ENCODE measurements around the gene GATA5. TPM values are rescaled to one million over a fixed set of nuclear protein-coding genes. Genes with fewer than 3 reads are reported as not detected.

Gene GATA5
- total RNA-seq, 5 donors from 2014 or later (not counting 1 experiment from before 2014, with no cell fraction given) = not detected

- ChIA-PET POLR2A (interaction anchor here in 1 of 2 donors (0.6 kb wide), 1 partner anchor 332 kb away, joined by 3 read pairs; no protein-coding TSS in a partner anchor), CTCF (no interaction called here)
- Mint-ChIP-seq H3K4me1 (peaks cover 6 to 10% (median 9%) of the 10 kb centered on the region in 3 donors), H3K27ac (no peak overlapping the region), H3K4me3 (no peak overlapping the region), H3K27me3 (peaks cover 53 to 80% of the 10 kb centered on the region in 2 donors), H3K9me3 (no peaks in the 10 kb centered on the region), H3K36me3 (no peaks in the 10 kb centered on the region)
- DNase-seq (no peak), ATAC-seq (replicated peaks in 1 of 4) (no peak)
- H3K36me3 ChIP-seq (ENCODE audit: control insufficient read depth in 2 of 2, extremely low read depth in 1 of 2, insufficient read depth in 1 of 2, low read length in 1 of 2) = no peaks in the 10 kb centered on the region
- peaks cover 8 to 97% of the 10 kb centered on the region in 2 experiments for H3K27me3 ChIP-seq (replicated peaks in 1 of 2; ENCODE audit: control insufficient read depth in 2 of 2, extremely low read depth in 1 of 2, insufficient read depth in 2 of 2, low read length in 1 of 2)
- no peak overlapping the region for H3K4me3 ChIP-seq (ENCODE audit: control insufficient read depth in 1 of 2, extremely low read depth in 1 of 2, low read length in 1 of 2)
- no peak overlapping the region for H3K27ac ChIP-seq (ENCODE audit: low read length)
- H3K4me1 ChIP-seq (ENCODE audit: control insufficient read depth in 1 of 2, extremely low read depth in 1 of 2, insufficient read depth in 2 of 2, low read length in 2 of 2) = peaks cover 0 to 14% of the 10 kb centered on the region in 2 experiments
- H3K9me3 ChIP-seq = no peaks in the 10 kb centered on the region
- WGBS (ENCODE audit: insufficient coverage) = 13% methylated on average over 11 of the region's 25 CpGs
Observed at GRCh38 chr20:62482146-62482809, 6.5 kb upstream of the GATA5 start.

GRCh38 chr20:62481425-62482145, 5.8 kb upstream of the GATA5 start:
- H3K36me3 ChIP-seq (ENCODE audit: control insufficient read depth in 2 of 2, extremely low read depth in 1 of 2, insufficient read depth in 1 of 2, low read length in 1 of 2) = no peaks in the 10 kb centered on the region
- no peak overlapping the region for H3K4me3 ChIP-seq (ENCODE audit: control insufficient read depth in 1 of 2, extremely low read depth in 1 of 2, low read length in 1 of 2)
- Mint-ChIP-seq H3K27ac (no peak overlapping the region), H3K9me3 (no peaks in the 10 kb centered on the region), H3K36me3 (no peaks in the 10 kb centered on the region), H3K27me3 (peaks cover 55 to 77% of the 10 kb centered on the region in 2 donors), H3K4me1 (peaks cover 9 to 14% (median 13%) of the 10 kb centered on the region in 3 donors), H3K4me3 (no peak overlapping the region)
- H3K27me3 ChIP-seq (replicated peaks in 1 of 2; ENCODE audit: control insufficient read depth in 2 of 2, extremely low read depth in 1 of 2, insufficient read depth in 2 of 2, low read length in 1 of 2) = peaks cover 8 to 97% of the 10 kb centered on the region in 2 experiments
- WGBS (ENCODE audit: insufficient coverage) = 55% methylated on average over 28 of the region's 29 CpGs
- H3K27ac ChIP-seq (ENCODE audit: low read length) = no peak overlapping the region
- no peaks in the 10 kb centered on the region for H3K9me3 ChIP-seq
- ATAC-seq (replicated peaks in 1 of 4) = no peak
- peaks cover 0 to 15% of the 10 kb centered on the region in 2 experiments for H3K4me1 ChIP-seq (ENCODE audit: control insufficient read depth in 1 of 2, extremely low read depth in 1 of 2, insufficient read depth in 2 of 2, low read length in 2 of 2)
- CTCF ChIA-PET = no interaction called here
- no peak for DNase-seq
- POLR2A ChIA-PET = interaction anchor here in 1 of 2 donors (0.6 kb wide), 1 partner anchor 332 kb away, joined by 3 read pairs; no protein-coding TSS in a partner anchor

GRCh38 chr20:62480318-62480717, 4.5 kb upstream of the GATA5 start:
- H3K4me1 ChIP-seq (ENCODE audit: control insufficient read depth in 1 of 2, extremely low read depth in 1 of 2, insufficient read depth in 2 of 2, low read length in 2 of 2) = peaks cover 0 to 20% of the 10 kb centered on the region in 2 experiments
- Mint-ChIP-seq H3K27ac (no peak overlapping the region), H3K9me3 (no peaks in the 10 kb centered on the region), H3K4me1 (peaks cover 9 to 14% (median 14%) of the 10 kb centered on the region in 3 donors), H3K36me3 (no peaks in the 10 kb centered on the region), H3K27me3 (peaks cover 47 to 64% of the 10 kb centered on the region in 2 donors), H3K4me3 (no peak overlapping the region)
- WGBS (ENCODE audit: insufficient coverage) = 47% methylated on average over 8 of the region's 9 CpGs
- ChIA-PET CTCF (no interaction called here), POLR2A (no interaction called here)
- no peak overlapping the region for H3K27ac ChIP-seq (ENCODE audit: low read length)
- no peaks in the 10 kb centered on the region for H3K36me3 ChIP-seq (ENCODE audit: control insufficient read depth in 2 of 2, extremely low read depth in 1 of 2, insufficient read depth in 1 of 2, low read length in 1 of 2)
- H3K4me3 ChIP-seq (ENCODE audit: control insufficient read depth in 1 of 2, extremely low read depth in 1 of 2, low read length in 1 of 2) = no peak overlapping the region
- no peaks in the 10 kb centered on the region for H3K9me3 ChIP-seq
- peaks cover 8 to 92% of the 10 kb centered on the region in 2 experiments for H3K27me3 ChIP-seq (replicated peaks in 1 of 2; ENCODE audit: control insufficient read depth in 2 of 2, extremely low read depth in 1 of 2, insufficient read depth in 2 of 2, low read length in 1 of 2)
- ATAC-seq (replicated peaks in 1 of 4) = no peak
- no peak for DNase-seq

GRCh38 chr20:62479656-62480055, 3.9 kb upstream of the GATA5 start:
- no peak overlapping the region for H3K27ac ChIP-seq (ENCODE audit: low read length)
- ChIA-PET CTCF (interaction anchor here in 1 of 2 donors (1.0 kb wide), 1 partner anchor 9 kb away, joined by 3 read pairs; no protein-coding TSS in a partner anchor), POLR2A (no interaction called here)
- H3K36me3 ChIP-seq (ENCODE audit: control insufficient read depth in 2 of 2, extremely low read depth in 1 of 2, insufficient read depth in 1 of 2, low read length in 1 of 2) = no peaks in the 10 kb centered on the region
- WGBS (ENCODE audit: insufficient coverage) = 40% methylated on average over 5 of the region's 5 CpGs
- no peak overlapping the region for H3K4me3 Mint-ChIP-seq
- peaks cover 10 to 15% (median 14%) of the 10 kb centered on the region in 3 donors for H3K4me1 Mint-ChIP-seq
- H3K9me3 ChIP-seq = no peaks in the 10 kb centered on the region
- no peaks in the 10 kb centered on the region for H3K9me3 Mint-ChIP-seq
- H3K4me3 ChIP-seq (ENCODE audit: control insufficient read depth in 1 of 2, extremely low read depth in 1 of 2, low read length in 1 of 2) = no peak overlapping the region
- no peak for ATAC-seq (replicated peaks in 1 of 4)
- H3K27ac Mint-ChIP-seq = peak overlapping the region in 1 of 2 donors; percentile 9
- no peak for DNase-seq
- no peaks in the 10 kb centered on the region for H3K36me3 Mint-ChIP-seq
- peaks cover 45 to 60% of the 10 kb centered on the region in 2 donors for H3K27me3 Mint-ChIP-seq
- H3K27me3 ChIP-seq (replicated peaks in 1 of 2; ENCODE audit: control insufficient read depth in 2 of 2, extremely low read depth in 1 of 2, insufficient read depth in 2 of 2, low read length in 1 of 2) = peaks cover 8 to 90% of the 10 kb centered on the region in 2 experiments
- peaks cover 0 to 20% of the 10 kb centered on the region in 2 experiments for H3K4me1 ChIP-seq (ENCODE audit: control insufficient read depth in 1 of 2, extremely low read depth in 1 of 2, insufficient read depth in 2 of 2, low read length in 2 of 2)

- peaks cover 45 to 59% of the 10 kb centered on the region in 2 donors for H3K27me3 Mint-ChIP-seq
- H3K4me1 ChIP-seq (ENCODE audit: control insufficient read depth in 1 of 2, extremely low read depth in 1 of 2, insufficient read depth in 2 of 2, low read length in 2 of 2) = peaks cover 0 to 20% of the 10 kb centered on the region in 2 experiments
- 50% methylated on average over 12 of the region's 12 CpGs for WGBS (ENCODE audit: insufficient coverage)
- peaks cover 11 to 18% (median 14%) of the 10 kb centered on the region in 3 donors for H3K4me1 Mint-ChIP-seq
- no peaks in the 10 kb centered on the region for H3K9me3 Mint-ChIP-seq
- no peak overlapping the region for H3K4me3 ChIP-seq (ENCODE audit: control insufficient read depth in 1 of 2, extremely low read depth in 1 of 2, low read length in 1 of 2)
- H3K36me3 ChIP-seq (ENCODE audit: control insufficient read depth in 2 of 2, extremely low read depth in 1 of 2, insufficient read depth in 1 of 2, low read length in 1 of 2) = no peaks in the 10 kb centered on the region
- POLR2A ChIA-PET = no interaction called here
- DNase-seq (no peak), ATAC-seq (replicated peaks in 1 of 4) (no peak)
- CTCF ChIA-PET = interaction anchor here in 1 of 2 donors (1.0 kb wide), 1 partner anchor 8 kb away, joined by 3 read pairs; no protein-coding TSS in a partner anchor
- no peaks in the 10 kb centered on the region for H3K36me3 Mint-ChIP-seq
- H3K9me3 ChIP-seq = no peaks in the 10 kb centered on the region
- H3K27ac Mint-ChIP-seq = peak overlapping the region in 1 of 2 donors; percentile 9
- peaks cover 8 to 89% of the 10 kb centered on the region in 2 experiments for H3K27me3 ChIP-seq (replicated peaks in 1 of 2; ENCODE audit: control insufficient read depth in 2 of 2, extremely low read depth in 1 of 2, insufficient read depth in 2 of 2, low read length in 1 of 2)
- no peak overlapping the region for H3K27ac ChIP-seq (ENCODE audit: low read length)
- H3K4me3 Mint-ChIP-seq = no peak overlapping the region
Observed at GRCh38 chr20:62479156-62479555, 3.4 kb upstream of the GATA5 start.

GRCh38 chr20:62477669-62478455, 2.1 kb upstream of the GATA5 start:
- ChIA-PET CTCF (no interaction called here), POLR2A (no interaction called here)
- no peaks in the 10 kb centered on the region for H3K36me3 Mint-ChIP-seq
- no peak overlapping the region for H3K4me3 ChIP-seq (ENCODE audit: control insufficient read depth in 1 of 2, extremely low read depth in 1 of 2, low read length in 1 of 2)
- peaks cover 0 to 18% of the 10 kb centered on the region in 2 experiments for H3K4me1 ChIP-seq (ENCODE audit: control insufficient read depth in 1 of 2, extremely low read depth in 1 of 2, insufficient read depth in 2 of 2, low read length in 2 of 2)
- no peaks in the 10 kb centered on the region for H3K9me3 ChIP-seq
- H3K27me3 ChIP-seq (replicated peaks in 1 of 2; ENCODE audit: control insufficient read depth in 2 of 2, extremely low read depth in 1 of 2, insufficient read depth in 2 of 2, low read length in 1 of 2) = peaks cover 6 to 88% of the 10 kb centered on the region in 2 experiments
- peak overlapping the region in 1 of 3 donors; percentile 73 for H3K4me3 Mint-ChIP-seq
- peaks cover 9 to 16% (median 11%) of the 10 kb centered on the region in 3 donors for H3K4me1 Mint-ChIP-seq
- DNase-seq (no peak), ATAC-seq (replicated peaks in 1 of 4) (no peak)
- H3K27ac ChIP-seq (ENCODE audit: low read length) = no peak overlapping the region
- no peaks in the 10 kb centered on the region for H3K36me3 ChIP-seq (ENCODE audit: control insufficient read depth in 2 of 2, extremely low read depth in 1 of 2, insufficient read depth in 1 of 2, low read length in 1 of 2)
- no peak overlapping the region for H3K27ac Mint-ChIP-seq
- peaks cover 34 to 51% of the 10 kb centered on the region in 2 donors for H3K27me3 Mint-ChIP-seq
- H3K9me3 Mint-ChIP-seq = no peaks in the 10 kb centered on the region
- WGBS (ENCODE audit: insufficient coverage) = 23% methylated on average over 23 of the region's 37 CpGs

Data from T-cell (primary cell).